Neural cell (in vitro differentiated cells): ENCODE data around the gene MAP1LC3B.

Experiments
- EP300 ChIP-seq: fragments of 450-650 bp; conservative IDR thresholded peaks from 2 replicates; pipeline ENCODE4 v1.6.1; 2014; ENCODE audit warnings: antibody characterized with exemption, mild to moderate bottlenecking, moderate library complexity; ENCODE audit not compliant: poor library complexity, severe bottlenecking
- EZH2 ChIP-seq: fragments of 200-600, 300-800 bp; shearing (Covaris generic), sonication (generic); IDR thresholded peaks from 2 replicates; pipeline ENCODE4 v1.6.1; 2014; ENCODE audit warnings: antibody characterized with exemption, low read length, borderline replicate concordance, mild to moderate bottlenecking; ENCODE audit not compliant: insufficient read depth, poor library complexity, severe bottlenecking
- POLR2AphosphoS5 ChIP-seq: IDR thresholded peaks from 2 replicates; pipeline ENCODE4 v1.6.1; 2012
- RAD21 ChIP-seq: fragments of 450-650 bp; conservative IDR thresholded peaks from 2 replicates; pipeline ENCODE4 v1.6.1; 2014; ENCODE audit warnings: antibody characterized with exemption, mild to moderate bottlenecking, moderate library complexity
- TF ChIP-seq, protein P1 (sequence below): fragments of 450-650 bp; IDR thresholded peaks from 2 replicates; pipeline ENCODE4 v1.5.1; 2014; ENCODE audit warnings: antibody characterized with exemption, mild to moderate bottlenecking, moderate library complexity; ENCODE audit not compliant: poor library complexity, severe bottlenecking
- TF ChIP-seq, protein P2 (sequence below): IDR thresholded peaks from 2 replicates; pipeline ENCODE4 v1.6.1; 2012; ENCODE audit warnings: borderline replicate concordance

DNA sequence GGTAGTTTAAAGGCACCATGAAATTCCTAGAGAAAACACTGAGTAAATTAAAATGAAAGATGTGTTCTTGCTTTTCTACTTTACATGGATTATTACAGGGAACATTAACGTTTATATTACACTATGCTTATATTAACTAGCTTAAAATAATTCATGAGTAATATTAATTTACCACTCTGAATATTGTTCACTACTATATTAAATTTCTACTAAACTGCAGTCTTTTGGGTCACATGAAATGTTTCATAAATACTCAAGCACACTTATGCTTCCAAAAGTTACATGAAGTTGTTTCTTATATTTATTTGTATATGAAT is 3.4 kb upstream of the MAP1LC3B start:
- TF ChIP-seq POLR2AphosphoS5 (no peak), EP300 (no peak), EZH2 (no peak), RAD21 (no peak)
- TF ChIP-seq, protein P1, sequence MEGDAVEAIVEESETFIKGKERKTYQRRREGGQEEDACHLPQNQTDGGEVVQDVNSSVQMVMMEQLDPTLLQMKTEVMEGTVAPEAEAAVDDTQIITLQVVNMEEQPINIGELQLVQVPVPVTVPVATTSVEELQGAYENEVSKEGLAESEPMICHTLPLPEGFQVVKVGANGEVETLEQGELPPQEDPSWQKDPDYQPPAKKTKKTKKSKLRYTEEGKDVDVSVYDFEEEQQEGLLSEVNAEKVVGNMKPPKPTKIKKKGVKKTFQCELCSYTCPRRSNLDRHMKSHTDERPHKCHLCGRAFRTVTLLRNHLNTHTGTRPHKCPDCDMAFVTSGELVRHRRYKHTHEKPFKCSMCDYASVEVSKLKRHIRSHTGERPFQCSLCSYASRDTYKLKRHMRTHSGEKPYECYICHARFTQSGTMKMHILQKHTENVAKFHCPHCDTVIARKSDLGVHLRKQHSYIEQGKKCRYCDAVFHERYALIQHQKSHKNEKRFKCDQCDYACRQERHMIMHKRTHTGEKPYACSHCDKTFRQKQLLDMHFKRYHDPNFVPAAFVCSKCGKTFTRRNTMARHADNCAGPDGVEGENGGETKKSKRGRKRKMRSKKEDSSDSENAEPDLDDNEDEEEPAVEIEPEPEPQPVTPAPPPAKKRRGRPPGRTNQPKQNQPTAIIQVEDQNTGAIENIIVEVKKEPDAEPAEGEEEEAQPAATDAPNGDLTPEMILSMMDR = no peak
- TF ChIP-seq, protein P2, sequence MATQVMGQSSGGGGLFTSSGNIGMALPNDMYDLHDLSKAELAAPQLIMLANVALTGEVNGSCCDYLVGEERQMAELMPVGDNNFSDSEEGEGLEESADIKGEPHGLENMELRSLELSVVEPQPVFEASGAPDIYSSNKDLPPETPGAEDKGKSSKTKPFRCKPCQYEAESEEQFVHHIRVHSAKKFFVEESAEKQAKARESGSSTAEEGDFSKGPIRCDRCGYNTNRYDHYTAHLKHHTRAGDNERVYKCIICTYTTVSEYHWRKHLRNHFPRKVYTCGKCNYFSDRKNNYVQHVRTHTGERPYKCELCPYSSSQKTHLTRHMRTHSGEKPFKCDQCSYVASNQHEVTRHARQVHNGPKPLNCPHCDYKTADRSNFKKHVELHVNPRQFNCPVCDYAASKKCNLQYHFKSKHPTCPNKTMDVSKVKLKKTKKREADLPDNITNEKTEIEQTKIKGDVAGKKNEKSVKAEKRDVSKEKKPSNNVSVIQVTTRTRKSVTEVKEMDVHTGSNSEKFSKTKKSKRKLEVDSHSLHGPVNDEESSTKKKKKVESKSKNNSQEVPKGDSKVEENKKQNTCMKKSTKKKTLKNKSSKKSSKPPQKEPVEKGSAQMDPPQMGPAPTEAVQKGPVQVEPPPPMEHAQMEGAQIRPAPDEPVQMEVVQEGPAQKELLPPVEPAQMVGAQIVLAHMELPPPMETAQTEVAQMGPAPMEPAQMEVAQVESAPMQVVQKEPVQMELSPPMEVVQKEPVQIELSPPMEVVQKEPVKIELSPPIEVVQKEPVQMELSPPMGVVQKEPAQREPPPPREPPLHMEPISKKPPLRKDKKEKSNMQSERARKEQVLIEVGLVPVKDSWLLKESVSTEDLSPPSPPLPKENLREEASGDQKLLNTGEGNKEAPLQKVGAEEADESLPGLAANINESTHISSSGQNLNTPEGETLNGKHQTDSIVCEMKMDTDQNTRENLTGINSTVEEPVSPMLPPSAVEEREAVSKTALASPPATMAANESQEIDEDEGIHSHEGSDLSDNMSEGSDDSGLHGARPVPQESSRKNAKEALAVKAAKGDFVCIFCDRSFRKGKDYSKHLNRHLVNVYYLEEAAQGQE = no peak
